ENCODE data around the gene ALG11. TPM values are rescaled to one million over a fixed set of nuclear protein-coding genes. Genes with fewer than 3 reads are reported as not detected.

The ALG11 gene
- total and polyA plus RNA-seq, 11 donors = 4.0 to 32.9 (median 19.3) TPM

GRCh38 chr13:52012512-52012836, 276 bp downstream of the ALG11 start:
- TF ChIP-seq POLR2A (IDR thresholded peaks at IDR 0.05) = no peak
- TF ChIP-seq CTCF (IDR thresholded peaks at IDR 0.05) = no peak
- ATAC-seq (peak in 1 of 4 donors; percentile 0), DNase-seq (no peak)
- Histone ChIP-seq H3K9me3 (no peaks in the 10 kb centered on the region), H3K4me1 (peaks cover 0 to 32% (median 21%) of the 10 kb centered on the region in 12 donors), H3K4me3 (peak overlapping the region; percentile 63 to 98 (median 88)), H3K36me3 (peaks cover 0 to 7% (median 1%) of the 10 kb centered on the region in 9 donors), H3K27me3 (peaks cover 0 to 9% (median 0%) of the 10 kb centered on the region in 9 donors), H3K27ac (peak overlapping the region in 11 of 12 donors; percentile 27 to 89 (median 81))
- intact Hi-C loops (cut with DNase I) = loop anchor here in 4 of 10 donors (1.0 to 10.0 kb wide), 8 partner anchors 45 to 442 kb away; partner anchors contain the start of genes CKAP2 (in 1 of the 4), VPS36 (in 1 of the 4) and WDFY2 (in 1 of the 4)
- WGBS, 4 donors = 0 to 1% (median 0%) methylated on average over 8 of the region's 8 CpGs

GRCh38 chr13:52016296-52016695, 4.1 kb downstream of the ALG11 start:
- peaks cover 0 to 43% (median 29%) of the 10 kb centered on the region in 9 donors for H3K36me3 ChIP-seq
- ATAC-seq (no peak), DNase-seq (no peak)
- TF ChIP-seq CTCF (IDR thresholded peaks at IDR 0.05) = no peak
- TF ChIP-seq POLR2A (IDR thresholded peaks at IDR 0.05) = no peak
- peaks cover 0 to 17% (median 14%) of the 10 kb centered on the region in 12 donors for H3K4me1 ChIP-seq
- H3K9me3 ChIP-seq = no peaks in the 10 kb centered on the region
- WGBS, 4 donors = 94 to 97% (median 95%) methylated on average over 3 of the region's 3 CpGs
- H3K4me3 ChIP-seq = no peak overlapping the region
- intact Hi-C loops (cut with DNase I) = loop anchor here in 3 of 10 donors (10.0 kb wide), 4 partner anchors 81 to 439 kb away; partner anchors contain the start of genes CKAP2 (in 1 of the 3) and VPS36 (in 1 of the 3)
- H3K27me3 ChIP-seq = peaks cover 0 to 4% (median 0%) of the 10 kb centered on the region in 9 donors
- H3K27ac ChIP-seq = no peak overlapping the region

GRCh38 chr13:52020191-52020590, 8.0 kb downstream of the ALG11 start:
- intact Hi-C loops (cut with DNase I) = no loop called here
- WGBS, 4 donors = 91 to 95% (median 93%) methylated on average over 3 of the region's 3 CpGs
- Histone ChIP-seq H3K9me3 (no peaks in the 10 kb centered on the region), H3K4me1 (no peaks in the 10 kb centered on the region), H3K36me3 (peaks cover 0 to 82% (median 64%) of the 10 kb centered on the region in 9 donors), H3K27ac (no peak overlapping the region), H3K4me3 (no peak overlapping the region), H3K27me3 (no peaks in the 10 kb centered on the region)
- ATAC-seq (no peak), DNase-seq (no peak)
- no peak for TF ChIP-seq POLR2A (IDR thresholded peaks at IDR 0.05)
- TF ChIP-seq CTCF (IDR thresholded peaks at IDR 0.05) = no peak

- ATAC-seq (no peak), DNase-seq (no peak)
- peaks cover 0 to 7% (median 0%) of the 10 kb centered on the region in 12 donors for H3K4me1 ChIP-seq
- peaks cover 0 to 92% (median 75%) of the 10 kb centered on the region in 9 donors for H3K36me3 ChIP-seq
- no peaks in the 10 kb centered on the region for H3K27me3 ChIP-seq
- H3K27ac ChIP-seq = no peak overlapping the region
- no peak overlapping the region for H3K4me3 ChIP-seq
- H3K9me3 ChIP-seq = no peaks in the 10 kb centered on the region
- 95 to 100% (median 98%) methylated on average over 2 of the region's 2 CpGs for WGBS, 4 donors
- TF ChIP-seq CTCF (IDR thresholded peaks at IDR 0.05) = no peak
- no peak for TF ChIP-seq POLR2A (IDR thresholded peaks at IDR 0.05)
- intact Hi-C loops (cut with DNase I) = no loop called here
Observed at GRCh38 chr13:52022356-52022755, 10.2 kb downstream of the ALG11 start.

All from heart left ventricle (tissue), 16 donors.